Muscle layer of duodenum (tissue), 2 donors: ENCODE results near the gene DDX39A.
"Not testable (repeated sequence)": the region's sequence is repeated elsewhere in the genome, so short reads cannot be mapped to it uniquely, and the experiment has no call there.

Experiments used
- H3K27ac ChIP-seq: one replicate; pipeline ENCODE4 v1.7.0; 2013; ENCODE audit warnings: mild to moderate bottlenecking, low read length
- H3K27me3 ChIP-seq: one replicate; pipeline ENCODE4 v1.7.0; 2013; ENCODE audit warnings: low read depth, mild to moderate bottlenecking, control low read depth, low read length
- H3K36me3 ChIP-seq, 2 donors: one replicate each; pipeline ENCODE4 v1.7.0; 2013; ENCODE audit warnings: low read length in 2 of 2, control low read depth in 1 of 2, mild to moderate bottlenecking in 1 of 2; ENCODE audit not compliant: insufficient read depth in 2 of 2, control insufficient read depth in 1 of 2
- H3K4me1 ChIP-seq, 2 donors: one replicate each; pipeline ENCODE4 v1.7.0; 2013; ENCODE audit warnings: low read length in 2 of 2, mild to moderate bottlenecking in 2 of 2, control low read depth in 1 of 2, moderate library complexity in 1 of 2; ENCODE audit not compliant: insufficient read depth in 2 of 2, control insufficient read depth in 1 of 2
- H3K4me3 ChIP-seq, 2 donors: one replicate each; pipeline ENCODE4 v1.7.0; 2013; ENCODE audit warnings: low read length in 2 of 2, low read depth in 1 of 2, mild to moderate bottlenecking in 1 of 2
- H3K9me3 ChIP-seq, 2 donors: one replicate each; pipeline ENCODE4 v1.7.0; 2013; ENCODE audit warnings: low read length in 2 of 2, control low read depth in 1 of 2, mild to moderate bottlenecking in 1 of 2; ENCODE audit not compliant: control insufficient read depth in 1 of 2
- donor health status: healthy.

DDX39A gene

GRCh38 chr19:14377883-14378328 lies 41.2 kb downstream of the DDX39A start:
- H3K4me3 ChIP-seq = no peak overlapping the region
- H3K27ac ChIP-seq = no peak overlapping the region
- no peaks in the 10 kb centered on the region for H3K27me3 ChIP-seq
- H3K9me3 ChIP-seq = no peaks in the 10 kb centered on the region
- H3K36me3 ChIP-seq = no peaks in the 10 kb centered on the region
- H3K4me1 ChIP-seq = peaks cover 0 to 40% of the 10 kb centered on the region in 2 donors

GRCh38 chr19:14375582-14376291 lies 43.4 kb downstream of the DDX39A start:
- Histone ChIP-seq H3K4me3 (peak overlapping the region; percentile 13 to 51), H3K27me3 (no peaks in the 10 kb centered on the region), H3K27ac (peak overlapping the region; percentile 76), H3K9me3 (no peaks in the 10 kb centered on the region), H3K36me3 (no peaks in the 10 kb centered on the region), H3K4me1 (peaks cover 0 to 32% of the 10 kb centered on the region in 2 donors)

- Histone ChIP-seq H3K4me3 (peak overlapping the region; percentile 13 to 51), H3K9me3 (no peaks in the 10 kb centered on the region), H3K36me3 (no peaks in the 10 kb centered on the region), H3K27ac (peak overlapping the region; percentile 76), H3K27me3 (no peaks in the 10 kb centered on the region), H3K4me1 (peaks cover 0 to 27% of the 10 kb centered on the region in 2 donors)
These were observed 44.0 kb downstream of the DDX39A start for GRCh38 chr19:14375055-14375581.

- Histone ChIP-seq H3K27ac (peak overlapping the region; percentile 31), H3K4me1 (peaks cover 0 to 19% of the 10 kb centered on the region in 2 donors)
- not testable (repeated sequence) for H3K4me3 ChIP-seq, H3K36me3 ChIP-seq, H3K27me3 ChIP-seq, H3K9me3 ChIP-seq
These were observed 44.8 kb downstream of the DDX39A start for GRCh38 chr19:14374313-14374712.

GRCh38 chr19:14372384-14373077 lies 46.6 kb downstream of the DDX39A start:
- H3K4me3 ChIP-seq, H3K27me3 ChIP-seq, H3K9me3 ChIP-seq, H3K36me3 ChIP-seq, H3K27ac ChIP-seq: not testable (repeated sequence)
- H3K4me1 ChIP-seq = peaks cover 0 to 12% of the 10 kb centered on the region in 2 donors

- no peaks in the 10 kb centered on the region for H3K36me3 ChIP-seq
- H3K4me3 ChIP-seq = no peak overlapping the region
- H3K4me1 ChIP-seq = peaks cover 0 to 12% of the 10 kb centered on the region in 2 donors
- H3K27ac ChIP-seq = no peak overlapping the region
- H3K27me3 ChIP-seq = no peaks in the 10 kb centered on the region
- H3K9me3 ChIP-seq = no peaks in the 10 kb centered on the region
These were observed 47.8 kb downstream of the DDX39A start for GRCh38 chr19:14371301-14371821.

GRCh38 chr19:14370940-14371280 lies 48.2 kb downstream of the DDX39A start:
- no peaks in the 10 kb centered on the region for H3K27me3 ChIP-seq
- H3K36me3 ChIP-seq = no peaks in the 10 kb centered on the region
- H3K4me1 ChIP-seq = peaks cover 0 to 8% of the 10 kb centered on the region in 2 donors
- H3K4me3 ChIP-seq = no peak overlapping the region
- no peak overlapping the region for H3K27ac ChIP-seq
- no peaks in the 10 kb centered on the region for H3K9me3 ChIP-seq

- H3K27ac ChIP-seq = peak overlapping the region; percentile 43
- H3K27me3 ChIP-seq = no peaks in the 10 kb centered on the region
- no peaks in the 10 kb centered on the region for H3K9me3 ChIP-seq
- no peaks in the 10 kb centered on the region for H3K36me3 ChIP-seq
- peaks cover 0 to 2% of the 10 kb centered on the region in 2 donors for H3K4me1 ChIP-seq
- no peak overlapping the region for H3K4me3 ChIP-seq
These were observed 48.8 kb downstream of the DDX39A start for GRCh38 chr19:14370169-14370939.

- Histone ChIP-seq H3K4me1 (no peaks in the 10 kb centered on the region), H3K27ac (peak overlapping the region; percentile 43), H3K27me3 (no peaks in the 10 kb centered on the region), H3K9me3 (no peaks in the 10 kb centered on the region), H3K36me3 (no peaks in the 10 kb centered on the region), H3K4me3 (no peak overlapping the region)
These were observed 49.6 kb downstream of the DDX39A start for GRCh38 chr19:14369399-14370168.

- Histone ChIP-seq H3K36me3 (no peaks in the 10 kb centered on the region), H3K27ac (no peak overlapping the region), H3K27me3 (no peaks in the 10 kb centered on the region), H3K4me3 (no peak overlapping the region), H3K9me3 (no peaks in the 10 kb centered on the region), H3K4me1 (peaks cover 0 to 7% of the 10 kb centered on the region in 2 donors)
These were observed 51.1 kb downstream of the DDX39A start for GRCh38 chr19:14368011-14368513.
